Esophagus squamous epithelium (tissue), 5 donors: ENCODE results near the gene FYN. TPM values are rescaled to one million over a fixed set of nuclear protein-coding genes. Genes with fewer than 3 reads are reported as not detected.

Source experiments
- DNase-seq: peaks from one replicate; lab custom pipeline; 2025; lab: John Stamatoyannopoulos, UW
- H3K27ac ChIP-seq, 4 donors: fragments of 200-600 bp; sonication (generic); one replicate each; pipeline ENCODE4 v1.5.1; 2016 to 2019; ENCODE audit warnings: mild to moderate bottlenecking in 1 of 4
- H3K27me3 ChIP-seq, 4 donors: fragments of 200-600 bp; sonication (generic); 1 replicate in 3 of 4; 2 replicates in 1 of 4; pipeline versions ENCODE4 v1.5.1 to v1.6.0; 2017 to 2021; ENCODE audit warnings: antibody characterized with exemption in 1 of 4
- H3K36me3 ChIP-seq, 3 donors: fragments of 200-600 bp; sonication (generic); one replicate each; pipeline ENCODE4 v1.5.1; 2016 to 2019
- H3K4me1 ChIP-seq, 3 donors: fragments of 200-600 bp; sonication (generic); one replicate each; pipeline ENCODE4 v1.5.1; 2017 to 2019
- H3K4me3 ChIP-seq, 4 donors: fragments of 200-600 bp; sonication (generic); 1 replicate in 3 of 4; 2 replicates in 1 of 4; pipeline ENCODE4 v1.5.1; 2016 to 2019; ENCODE audit warnings: mild to moderate bottlenecking in 2 of 4, moderate library complexity in 1 of 4
- H3K9me3 ChIP-seq, 3 donors: fragments of 200-600 bp; sonication (generic); one replicate each; pipeline ENCODE4 v1.5.1; 2016 to 2019
- POLR2A ChIP-seq, 4 donors: fragments of 450-650 bp; IDR thresholded peaks; one replicate each; pipeline ENCODE4 v1.6.1; 2017; ENCODE audit warnings: antibody characterized with exemption in 4 of 4, mild to moderate bottlenecking in 4 of 4, moderate library complexity in 3 of 4
- WGBS, 2 donors: methylation state at CpG; one replicate each; pipeline ENCODE4 v1.1.5; 2018; 5-methylcytosine and 5-hydroxymethylcytosine counted together
- intact Hi-C: fragments of 100-400 bp; cut with DNase I; formaldehyde crosslinking; loops from one replicate; pipeline ENCODE4 v1.15.0; 2022
- total RNA-seq, 4 donors: library from RNA; depleted of rRNA; stranded (reverse); fragments of >200 nt; gene quantifications; one replicate each; pipeline ENCODE4 v1.1.0, GENCODE V29; 2016
- TF ChIP-seq, protein P1 (sequence below), 6 experiments: fragments of 450-650 bp in 4 of 6; fragments of 200-600 bp in 2 of 6; sonication (generic) in 2 of 6; IDR thresholded peaks; one replicate each; pipeline ENCODE4 v1.5.1; 2016 to 2019; ENCODE audit warnings: antibody characterized with exemption in 6 of 6, mild to moderate bottlenecking in 4 of 6, moderate library complexity in 4 of 6
- donor health status: DM: yes; HTN: yes; CAD: no.

FYN gene
- total RNA-seq, 4 donors from 2014 or later = 11.8 to 54.6 (median 21.4) TPM

- Histone ChIP-seq H3K4me1 (peaks cover 0 to 36% (median 10%) of the 10 kb centered on the region in 3 donors), H3K27me3 (no peaks in the 10 kb centered on the region), H3K4me3 (no peak overlapping the region), H3K36me3 (no peaks in the 10 kb centered on the region), H3K27ac (no peak overlapping the region), H3K9me3 (no peaks in the 10 kb centered on the region)
- intact Hi-C loops = no loop called here
- 75 to 80% methylated on average over 2 of the region's 2 CpGs for WGBS, 2 donors
- TF ChIP-seq, protein P1, sequence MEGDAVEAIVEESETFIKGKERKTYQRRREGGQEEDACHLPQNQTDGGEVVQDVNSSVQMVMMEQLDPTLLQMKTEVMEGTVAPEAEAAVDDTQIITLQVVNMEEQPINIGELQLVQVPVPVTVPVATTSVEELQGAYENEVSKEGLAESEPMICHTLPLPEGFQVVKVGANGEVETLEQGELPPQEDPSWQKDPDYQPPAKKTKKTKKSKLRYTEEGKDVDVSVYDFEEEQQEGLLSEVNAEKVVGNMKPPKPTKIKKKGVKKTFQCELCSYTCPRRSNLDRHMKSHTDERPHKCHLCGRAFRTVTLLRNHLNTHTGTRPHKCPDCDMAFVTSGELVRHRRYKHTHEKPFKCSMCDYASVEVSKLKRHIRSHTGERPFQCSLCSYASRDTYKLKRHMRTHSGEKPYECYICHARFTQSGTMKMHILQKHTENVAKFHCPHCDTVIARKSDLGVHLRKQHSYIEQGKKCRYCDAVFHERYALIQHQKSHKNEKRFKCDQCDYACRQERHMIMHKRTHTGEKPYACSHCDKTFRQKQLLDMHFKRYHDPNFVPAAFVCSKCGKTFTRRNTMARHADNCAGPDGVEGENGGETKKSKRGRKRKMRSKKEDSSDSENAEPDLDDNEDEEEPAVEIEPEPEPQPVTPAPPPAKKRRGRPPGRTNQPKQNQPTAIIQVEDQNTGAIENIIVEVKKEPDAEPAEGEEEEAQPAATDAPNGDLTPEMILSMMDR (IDR thresholded peaks at IDR 0.05) = no peak
- TF ChIP-seq POLR2A (IDR thresholded peaks at IDR 0.05) = no peak
- DNase-seq = no peak
Measured at GRCh38 chr6:111738631-111739030, 134.6 kb downstream of the FYN start.

DNA sequence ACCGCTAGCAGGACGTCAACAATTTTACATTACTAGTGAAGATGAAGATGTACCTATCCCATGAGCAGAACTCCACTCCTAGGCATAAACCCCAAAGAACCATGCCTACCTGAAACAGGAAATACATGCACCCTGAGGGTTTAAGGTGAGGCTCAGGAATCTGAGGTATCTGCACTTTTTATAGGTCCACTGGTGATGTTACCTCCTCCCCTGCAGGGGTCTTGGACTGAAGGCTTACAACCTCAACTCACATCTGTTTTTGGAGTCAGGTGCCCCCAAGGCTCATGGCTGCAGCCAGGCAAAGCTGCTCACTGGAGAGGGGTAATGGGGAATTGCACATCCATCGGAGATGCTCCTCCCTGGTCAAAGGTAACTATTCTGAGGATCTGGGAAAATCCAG lies 135.1 kb downstream of the FYN start:
- intact Hi-C loops = no loop called here
- peaks cover 0 to 31% (median 5%) of the 10 kb centered on the region in 3 donors for H3K4me1 ChIP-seq
- no peaks in the 10 kb centered on the region for H3K9me3 ChIP-seq
- no peak overlapping the region for H3K27ac ChIP-seq
- 93 to 100% methylated on average over 3 of the region's 3 CpGs for WGBS, 2 donors
- H3K27me3 ChIP-seq = no peaks in the 10 kb centered on the region
- no peak for TF ChIP-seq POLR2A (IDR thresholded peaks at IDR 0.05)
- TF ChIP-seq, protein P1 (IDR thresholded peaks at IDR 0.05) = no peak
- no peaks in the 10 kb centered on the region for H3K36me3 ChIP-seq
- DNase-seq = no peak
- no peak overlapping the region for H3K4me3 ChIP-seq

DNA sequence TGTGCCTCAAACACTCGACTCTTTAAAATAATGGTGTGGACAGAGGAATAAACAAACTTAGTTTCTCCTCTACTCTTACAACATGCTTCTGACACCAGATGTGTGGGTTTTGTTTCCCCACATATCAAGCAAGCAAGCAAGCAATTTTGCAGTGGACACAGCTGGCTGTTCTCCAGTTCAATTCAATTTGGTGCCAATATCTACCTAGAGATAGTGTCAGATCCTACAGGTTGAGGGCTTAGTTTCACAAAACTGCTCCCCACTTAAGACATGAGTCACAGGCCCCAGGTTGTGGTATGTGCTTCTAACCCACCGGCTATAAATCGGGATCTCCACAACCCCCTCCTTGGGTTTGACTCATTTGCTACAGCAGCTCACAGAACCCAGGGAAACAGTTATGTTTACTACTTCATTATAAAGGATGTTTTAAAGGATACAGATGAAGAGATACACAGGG lies 136.2 kb downstream of the FYN start:
- Histone ChIP-seq H3K36me3 (no peaks in the 10 kb centered on the region), H3K27me3 (no peaks in the 10 kb centered on the region), H3K27ac (no peak overlapping the region), H3K4me1 (peaks cover 0 to 28% (median 3%) of the 10 kb centered on the region in 3 donors), H3K9me3 (peaks cover 0 to 7% (median 4%) of the 10 kb centered on the region in 3 donors), H3K4me3 (no peak overlapping the region)
- no peak for DNase-seq
- intact Hi-C loops = no loop called here
- WGBS, 2 donors = 44 to 52% methylated on average over 1 to 3 of the region's 3 CpGs
- TF ChIP-seq, protein P1 (IDR thresholded peaks at IDR 0.05) = no peak
- no peak for TF ChIP-seq POLR2A (IDR thresholded peaks at IDR 0.05)

GRCh38 chr6:111736005-111736608 lies 137.1 kb downstream of the FYN start:
- H3K27ac ChIP-seq = no peak overlapping the region
- DNase-seq = no peak
- 69 to 85% methylated on average over 4 of the region's 4 CpGs for WGBS, 2 donors
- no peak overlapping the region for H3K4me3 ChIP-seq
- no peaks in the 10 kb centered on the region for H3K27me3 ChIP-seq
- TF ChIP-seq POLR2A (IDR thresholded peaks at IDR 0.05) = no peak
- TF ChIP-seq, protein P1 (IDR thresholded peaks at IDR 0.05) = no peak
- peaks cover 0 to 35% (median 6%) of the 10 kb centered on the region in 3 donors for H3K4me1 ChIP-seq
- peaks cover 0 to 8% (median 4%) of the 10 kb centered on the region in 3 donors for H3K9me3 ChIP-seq
- no peaks in the 10 kb centered on the region for H3K36me3 ChIP-seq
- intact Hi-C loops = no loop called here
